ENCODE measurements around the gene GRID2. TPM values are rescaled to one million over a fixed set of nuclear protein-coding genes. Genes with fewer than 3 reads are reported as not detected.

Gene GRID2
- polyA plus RNA-seq, 1 donor from 2014 or later = 14.9 TPM

GRCh38 chr4:93772858-93773257, 1469.1 kb downstream of the GRID2 start:
- no peaks in the 10 kb centered on the region for H3F3A ChIP-seq (ENCODE audit: insufficient read depth, low read length, poor library complexity, severe bottlenecking)
- no peak overlapping the region for H2AFZ ChIP-seq (ENCODE audit: low read depth, low read length)
- no peak overlapping the region for H3K4me2 ChIP-seq (ENCODE audit: low read length)
- H3K27ac ChIP-seq (ENCODE audit: low read length) = no peak overlapping the region
- no peaks in the 10 kb centered on the region for H4K20me1 ChIP-seq (ENCODE audit: insufficient read depth)
- no peaks in the 10 kb centered on the region for H3K79me2 ChIP-seq (replicated peaks; ENCODE audit: insufficient read depth, low read length)
- H3K36me3 ChIP-seq (ENCODE audit: insufficient read depth, low read length) = no peaks in the 10 kb centered on the region
- no peak for TF ChIP-seq TAF1 (IDR thresholded peaks at IDR 0.05; ENCODE audit: low read depth)
- TF ChIP-seq EP300 (conservative IDR thresholded peaks at IDR 0.05; ENCODE audit: poor library complexity, severe bottlenecking) = no peak
- TF ChIP-seq POLR2AphosphoS5 (IDR thresholded peaks at IDR 0.05) = no peak
- no peak for TF ChIP-seq RAD21 (conservative IDR thresholded peaks at IDR 0.05)
- no peak for TF ChIP-seq SMC3 (conservative IDR thresholded peaks at IDR 0.05; ENCODE audit: poor library complexity)
- TF ChIP-seq MXI1 (conservative IDR thresholded peaks at IDR 0.05; ENCODE audit: poor library complexity, severe bottlenecking) = no peak
- no peak for TF ChIP-seq EZH2 (IDR thresholded peaks at IDR 0.05; ENCODE audit: borderline replicate concordance, insufficient read depth, low read length, poor library complexity, severe bottlenecking)
- no peak for TF ChIP-seq REST (IDR thresholded peaks at IDR 0.05; ENCODE audit: borderline replicate concordance)
- TF ChIP-seq CTCF (IDR thresholded peaks at IDR 0.05; ENCODE audit: poor library complexity, severe bottlenecking) = no peak
- no peaks in the 10 kb centered on the region for H3K9me2 ChIP-seq (ENCODE audit: insufficient read depth, low read length)
- no peak overlapping the region for H3K9ac ChIP-seq (ENCODE audit: low read length)
- no peak overlapping the region for H3K4me3 ChIP-seq (ENCODE audit: low read length)
- H3K27me3 ChIP-seq (ENCODE audit: insufficient read depth, low read depth, low read length) = no peaks in the 10 kb centered on the region
- H3K9me3 ChIP-seq (ENCODE audit: low read length) = no peaks in the 10 kb centered on the region

GRCh38 chr4:93775551-93775950, 1471.8 kb downstream of the GRID2 start:
- Histone ChIP-seq H3K4me2 (ENCODE audit: low read length) (no peak overlapping the region), H3F3A (ENCODE audit: insufficient read depth, low read length, poor library complexity, severe bottlenecking) (no peaks in the 10 kb centered on the region), H3K4me3 (ENCODE audit: low read length) (no peak overlapping the region), H3K9me3 (ENCODE audit: low read length) (no peaks in the 10 kb centered on the region), H3K9me2 (ENCODE audit: insufficient read depth, low read length) (no peaks in the 10 kb centered on the region), H3K9ac (ENCODE audit: low read length) (no peak overlapping the region), H3K27me3 (ENCODE audit: insufficient read depth, low read depth, low read length) (no peaks in the 10 kb centered on the region), H3K27ac (ENCODE audit: low read length) (no peak overlapping the region), H4K20me1 (ENCODE audit: insufficient read depth) (no peaks in the 10 kb centered on the region), H3K36me3 (ENCODE audit: insufficient read depth, low read length) (no peaks in the 10 kb centered on the region), H2AFZ (ENCODE audit: low read depth, low read length) (no peak overlapping the region), H3K79me2 (replicated peaks; ENCODE audit: insufficient read depth, low read length) (no peaks in the 10 kb centered on the region)
- TF ChIP-seq TAF1 (IDR thresholded peaks at IDR 0.05; ENCODE audit: low read depth) = no peak
- no peak for TF ChIP-seq CTCF (IDR thresholded peaks at IDR 0.05; ENCODE audit: poor library complexity, severe bottlenecking)
- no peak for TF ChIP-seq EZH2 (IDR thresholded peaks at IDR 0.05; ENCODE audit: borderline replicate concordance, insufficient read depth, low read length, poor library complexity, severe bottlenecking)
- TF ChIP-seq SMC3 (conservative IDR thresholded peaks at IDR 0.05; ENCODE audit: poor library complexity) = no peak
- TF ChIP-seq EP300 (conservative IDR thresholded peaks at IDR 0.05; ENCODE audit: poor library complexity, severe bottlenecking) = no peak
- no peak for TF ChIP-seq RAD21 (conservative IDR thresholded peaks at IDR 0.05)
- TF ChIP-seq REST (IDR thresholded peaks at IDR 0.05; ENCODE audit: borderline replicate concordance) = no peak
- no peak for TF ChIP-seq POLR2AphosphoS5 (IDR thresholded peaks at IDR 0.05)

All from neural cell (in vitro differentiated cells).